Stimulated activated naive CD8-positive, alpha-beta T cell treated with anti-CD3 and anti-CD28 coated beads, Interleukin-15, Interleukin-2, amounts not matched to agents 100 ng/mL and 50 ng/mL, for 24 hours (primary cell): Measurements from ENCODE around the gene NAA50.

Experiments
- H3K27ac Mint-ChIP-seq: one replicate; pipeline ENCODE4 v1.8.0; 2021; ENCODE audit warnings: mild to moderate bottlenecking, mixed read lengths
- H3K27me3 Mint-ChIP-seq: one replicate; pipeline ENCODE4 v1.8.0; 2021; ENCODE audit warnings: mixed read lengths
- H3K36me3 Mint-ChIP-seq: one replicate; pipeline ENCODE4 v1.8.0; 2021; ENCODE audit warnings: low read depth, mixed read lengths
- H3K4me1 Mint-ChIP-seq: one replicate; pipeline ENCODE4 v1.8.0; 2021; ENCODE audit warnings: low read depth, mixed read lengths
- H3K4me3 Mint-ChIP-seq: one replicate; pipeline ENCODE4 v1.8.0; 2021; ENCODE audit warnings: mild to moderate bottlenecking, mixed read lengths
- H3K9me3 Mint-ChIP-seq: one replicate; pipeline ENCODE4 v1.8.0; 2021; ENCODE audit warnings: mixed read lengths

Gene NAA50

DNA sequence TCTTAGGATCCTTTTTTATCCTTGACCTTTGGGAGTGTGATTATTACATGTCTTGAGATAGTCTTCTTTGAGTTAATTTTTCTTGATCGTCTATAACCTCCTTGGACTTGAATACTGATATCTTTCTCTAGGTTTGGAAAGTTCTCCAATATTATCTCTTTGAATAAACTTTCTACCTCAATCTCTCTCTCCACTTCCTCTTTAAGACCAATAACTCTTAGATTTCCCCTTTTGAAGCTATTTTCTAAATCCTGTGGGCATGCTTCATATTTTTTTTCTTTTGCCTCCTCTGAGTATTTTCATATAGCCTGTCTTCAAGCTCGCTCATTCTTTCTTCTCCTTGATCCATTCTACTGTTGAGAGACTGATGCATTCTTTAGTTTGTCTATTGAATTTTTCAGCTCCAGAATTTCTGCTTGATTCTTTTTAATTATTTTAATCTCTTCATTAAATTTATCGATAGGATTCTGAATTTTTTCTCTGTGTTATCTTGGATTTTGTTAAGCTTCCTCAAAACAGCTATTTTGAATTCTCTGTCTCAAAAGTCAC lies 61.7 kb downstream of the NAA50 start:
- Mint-ChIP-seq H3K36me3 (peaks cover 23% of the 10 kb centered on the region), H3K4me3 (no peak overlapping the region), H3K4me1 (peaks cover 5% of the 10 kb centered on the region), H3K27me3 (no peaks in the 10 kb centered on the region), H3K27ac (no peak overlapping the region), H3K9me3 (peaks cover 9% of the 10 kb centered on the region)

DNA sequence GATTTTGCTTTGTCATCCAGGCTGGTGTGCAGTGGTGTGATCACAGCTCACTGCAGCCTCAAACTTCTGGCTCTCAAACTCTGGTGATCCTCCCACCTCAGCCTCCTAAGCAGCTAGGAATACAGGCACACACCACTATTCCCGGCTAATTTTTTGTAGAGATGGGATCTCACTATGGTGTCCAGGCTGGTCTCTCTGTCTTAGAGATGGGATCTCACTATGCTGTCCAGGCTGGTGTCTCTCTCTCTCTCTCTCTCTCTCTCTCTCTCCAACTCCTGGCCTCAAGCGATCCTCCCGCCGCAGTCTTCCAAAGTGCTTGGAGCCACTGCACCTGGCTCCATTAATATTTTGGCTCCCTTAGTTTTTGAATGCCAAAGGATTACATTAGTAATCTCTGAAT lies 67.3 kb downstream of the NAA50 start:
- Mint-ChIP-seq H3K4me1 (peaks cover 15% of the 10 kb centered on the region), H3K4me3 (no peak overlapping the region), H3K36me3 (peaks cover 36% of the 10 kb centered on the region), H3K27me3 (no peaks in the 10 kb centered on the region), H3K9me3 (peaks cover 2% of the 10 kb centered on the region), H3K27ac (no peak overlapping the region)

DNA sequence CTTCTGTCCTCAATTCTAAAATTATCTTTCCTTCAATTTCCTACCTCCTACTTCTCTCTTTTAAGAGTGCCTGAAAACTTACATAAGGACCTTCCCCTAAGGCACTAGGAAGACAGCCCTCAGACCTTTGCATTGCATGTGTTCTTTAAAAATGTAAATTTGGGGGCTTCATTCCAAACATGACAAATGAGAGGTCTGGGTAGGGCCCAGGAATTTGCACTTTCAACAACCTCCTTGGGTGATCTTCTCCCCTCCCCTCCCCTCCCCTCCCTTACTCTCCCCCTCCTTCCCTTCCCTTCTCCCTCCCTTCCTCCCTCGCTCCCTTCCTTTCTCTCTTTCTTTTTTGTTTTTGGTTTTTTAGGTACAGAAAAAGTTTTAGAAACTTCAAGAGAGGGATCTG lies 68.3 kb downstream of the NAA50 start:
- H3K4me3 Mint-ChIP-seq: no peak overlapping the region
- no peak overlapping the region for H3K27ac Mint-ChIP-seq
- H3K27me3 Mint-ChIP-seq: no peaks in the 10 kb centered on the region
- no peaks in the 10 kb centered on the region for H3K9me3 Mint-ChIP-seq
- H3K36me3 Mint-ChIP-seq: peaks cover 32% of the 10 kb centered on the region
- peaks cover 15% of the 10 kb centered on the region for H3K4me1 Mint-ChIP-seq

DNA sequence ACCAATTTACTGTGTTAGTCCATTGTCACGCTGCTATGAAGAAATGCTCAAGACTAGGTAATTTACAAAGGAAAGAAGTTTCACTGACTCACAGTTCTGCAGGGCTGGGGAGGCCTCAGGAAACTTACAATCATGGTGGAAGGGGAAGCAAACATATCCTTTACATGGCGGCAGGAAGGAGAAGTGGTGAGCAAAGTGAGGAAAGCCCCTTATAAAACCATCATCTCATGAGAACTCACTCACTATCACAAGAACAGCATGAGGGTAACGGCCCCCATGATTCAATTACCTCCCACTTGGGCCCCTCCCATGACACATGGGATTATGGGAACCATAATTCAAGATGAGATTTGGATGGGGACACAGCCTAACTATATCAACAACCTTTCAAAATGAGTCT lies 69.8 kb downstream of the NAA50 start:
- H3K4me1 Mint-ChIP-seq: peaks cover 15% of the 10 kb centered on the region
- H3K9me3 Mint-ChIP-seq: no peaks in the 10 kb centered on the region
- peaks cover 28% of the 10 kb centered on the region for H3K36me3 Mint-ChIP-seq
- peak overlapping the region; percentile 36 for H3K27ac Mint-ChIP-seq
- H3K4me3 Mint-ChIP-seq: no peak overlapping the region
- no peaks in the 10 kb centered on the region for H3K27me3 Mint-ChIP-seq

DNA sequence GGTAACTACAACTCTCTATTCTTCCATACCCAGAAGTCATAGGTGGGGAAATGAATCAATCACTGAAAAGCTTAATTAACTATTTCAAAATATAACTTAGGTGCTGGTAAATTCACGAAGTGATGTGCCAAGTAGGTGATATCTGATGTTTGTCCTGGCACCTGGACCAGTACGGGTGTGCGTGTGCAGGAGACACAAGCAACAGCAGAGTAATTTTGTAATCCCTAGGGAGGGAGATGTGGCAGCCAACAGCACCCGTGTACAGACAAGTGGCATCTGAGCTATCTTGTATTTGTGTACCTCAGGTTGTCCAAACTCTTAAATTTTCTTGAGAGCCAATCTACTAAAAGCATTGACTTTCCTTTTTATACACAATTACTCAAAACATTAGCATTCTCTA lies 72.5 kb downstream of the NAA50 start:
- Mint-ChIP-seq H3K27ac (no peak overlapping the region), H3K9me3 (no peaks in the 10 kb centered on the region), H3K36me3 (peaks cover 49% of the 10 kb centered on the region), H3K4me1 (peaks cover 20% of the 10 kb centered on the region), H3K27me3 (no peaks in the 10 kb centered on the region), H3K4me3 (no peak overlapping the region)

DNA sequence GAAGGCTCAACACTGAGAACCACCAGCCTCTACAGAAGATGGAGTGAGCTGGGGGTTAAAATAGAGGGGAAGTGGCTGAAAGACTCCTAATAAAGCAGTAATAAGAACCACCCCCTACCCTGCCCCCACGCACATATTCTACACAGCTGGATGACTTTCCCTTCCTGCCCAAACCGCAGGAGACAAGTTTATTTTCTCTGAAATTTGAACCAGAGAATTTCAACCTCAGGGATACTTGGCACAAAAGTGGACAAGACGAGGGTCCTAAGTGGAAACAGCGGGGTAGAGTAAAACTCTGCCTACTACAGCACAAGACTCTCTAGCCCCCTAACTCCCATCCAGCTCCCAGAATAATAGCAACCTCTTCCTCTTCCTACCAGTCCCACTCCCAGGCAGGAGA lies 78.0 kb downstream of the NAA50 start:
- Mint-ChIP-seq H3K27ac (no peak overlapping the region), H3K27me3 (no peaks in the 10 kb centered on the region), H3K4me3 (no peak overlapping the region), H3K36me3 (peaks cover 51% of the 10 kb centered on the region), H3K4me1 (peaks cover 23% of the 10 kb centered on the region), H3K9me3 (no peaks in the 10 kb centered on the region)
